T-helper 22 cell (primary cell): Measurements from ENCODE around the gene PDE6H.

Experiments used
- DNase-seq: peaks from one replicate; pipeline ENCODE4 v3.0.0-alpha.2; 2020; ENCODE audit warnings: low read depth

PDE6H gene

GRCh38 chr12:14972816-14973215 lies at the start of gene PDE6H:
Gene PDE6H (plus strand): TSS chr12:14973042. CDS start chr12:14978013, 4,971 bp downstream.
- DNase-seq: no peak

DNA sequence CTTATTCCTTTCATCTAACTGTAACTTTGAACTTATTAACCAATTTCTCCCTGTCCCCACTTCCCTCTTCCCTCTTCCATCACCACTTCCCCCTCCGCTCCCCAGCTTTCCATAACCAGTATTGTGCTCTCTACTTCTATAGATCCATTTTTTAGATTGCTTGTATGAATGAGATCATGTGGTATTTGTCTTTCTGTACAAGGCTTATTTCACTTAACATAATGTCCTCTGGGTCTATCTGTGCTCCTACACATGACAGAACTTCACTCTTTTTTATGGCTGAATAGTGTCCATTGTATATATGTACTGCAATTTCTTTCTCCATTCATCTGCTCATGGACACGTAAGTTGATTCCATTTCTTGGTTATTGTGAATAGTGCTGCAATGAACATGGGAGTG lies 48.9 kb upstream of the PDE6H start:
- no peak for DNase-seq

DNA sequence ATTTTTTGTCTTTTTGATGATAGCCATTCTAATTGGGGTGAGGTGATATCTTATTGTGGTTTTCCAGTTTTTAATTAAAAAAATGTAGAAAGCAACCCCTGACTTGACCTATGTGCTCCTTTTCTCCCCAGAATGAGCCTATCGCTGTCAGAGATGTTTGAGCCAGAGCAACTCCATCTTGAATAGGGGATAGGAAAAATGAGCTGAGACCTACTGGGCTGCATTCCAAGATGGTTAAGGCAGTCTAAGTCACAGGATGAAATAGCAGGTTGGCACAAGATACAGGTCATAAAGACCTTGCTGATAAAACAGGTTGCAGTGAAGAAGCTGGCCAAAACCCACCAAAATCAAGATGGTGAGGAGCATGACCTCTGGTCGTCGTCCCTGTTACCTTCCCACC lies 48.3 kb upstream of the PDE6H start:
- DNase-seq: no peak

DNA sequence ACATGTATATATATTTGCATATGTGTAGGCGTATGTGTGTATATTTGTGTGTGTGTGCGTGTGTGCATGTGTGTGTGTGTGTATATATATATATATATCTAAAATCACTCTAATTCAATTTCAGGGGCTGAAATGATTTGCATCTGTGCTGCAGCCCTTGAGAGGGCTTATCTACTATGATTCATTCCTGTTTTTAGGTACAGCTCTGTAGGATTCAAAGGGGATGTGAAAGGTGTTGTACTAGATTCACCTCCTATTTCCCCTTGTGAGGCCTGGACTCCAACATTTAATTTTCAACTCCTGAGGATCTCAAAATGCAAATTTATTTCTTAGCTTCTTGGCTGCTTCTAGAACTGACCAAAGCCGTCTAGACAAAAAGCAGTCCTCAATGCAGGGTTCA lies 45.6 kb upstream of the PDE6H start:
- no peak for DNase-seq

GRCh38 chr12:14928931-14929330 lies 43.9 kb upstream of the PDE6H start:
- DNase-seq: no peak

GRCh38 chr12:14930299-14930698 lies 42.5 kb upstream of the PDE6H start:
- no peak for DNase-seq

DNA sequence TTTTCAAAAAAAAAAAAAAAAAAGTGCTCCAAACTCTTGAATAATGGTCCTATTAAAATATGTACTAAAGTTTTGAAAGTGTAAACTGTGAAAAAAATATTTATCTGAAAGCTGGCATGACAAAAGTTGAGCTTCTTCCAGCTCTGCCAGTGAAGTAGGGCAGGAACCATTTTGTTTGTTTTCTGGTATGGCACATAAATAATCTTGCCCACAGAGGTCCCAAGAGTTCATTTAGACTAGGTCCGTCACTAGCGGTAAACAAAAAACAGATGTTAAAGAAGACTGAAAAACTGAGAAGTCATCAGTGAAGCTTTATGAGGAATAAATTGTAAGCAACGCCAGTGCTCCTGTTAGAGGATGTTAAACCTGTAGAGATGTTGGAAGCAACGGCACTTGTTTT lies 41.5 kb upstream of the PDE6H start:
- DNase-seq: no peak

DNA sequence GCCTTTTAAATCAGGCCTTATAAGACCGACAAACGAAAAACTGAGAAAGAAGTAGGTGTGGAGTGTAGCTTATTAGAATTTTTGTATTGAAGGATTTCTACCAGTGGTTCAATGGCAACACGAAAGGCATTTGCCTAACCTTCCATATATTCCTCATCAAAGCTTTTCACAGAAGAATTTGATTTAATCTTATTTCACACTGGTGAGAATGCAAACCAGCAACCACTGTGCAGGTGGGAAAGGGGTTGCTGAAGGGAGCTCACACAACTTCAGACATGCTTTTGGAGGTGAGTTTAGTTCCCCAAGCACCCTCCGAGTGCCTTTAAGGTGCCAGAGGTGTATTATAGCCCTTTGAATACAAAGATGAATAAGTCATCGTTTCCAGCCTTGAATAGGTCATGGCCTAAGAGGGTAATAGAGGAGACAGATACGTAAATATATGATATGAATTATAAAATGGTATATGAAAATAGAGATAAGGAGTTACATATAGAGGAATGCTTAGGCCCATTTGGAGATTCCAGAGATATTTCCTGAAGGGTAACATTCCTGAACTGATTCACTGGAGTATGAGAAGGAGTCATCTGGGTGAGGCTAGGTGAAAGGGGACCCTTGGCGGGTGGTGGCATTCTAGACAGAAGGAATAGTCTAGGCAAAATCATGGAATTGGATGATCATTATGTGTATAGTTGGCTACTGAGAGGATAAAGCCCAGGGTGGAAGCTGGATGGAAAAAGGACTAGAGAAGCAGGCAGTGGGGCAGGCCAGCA lies 40.9 kb upstream of the PDE6H start:
- DNase-seq: no peak

DNA sequence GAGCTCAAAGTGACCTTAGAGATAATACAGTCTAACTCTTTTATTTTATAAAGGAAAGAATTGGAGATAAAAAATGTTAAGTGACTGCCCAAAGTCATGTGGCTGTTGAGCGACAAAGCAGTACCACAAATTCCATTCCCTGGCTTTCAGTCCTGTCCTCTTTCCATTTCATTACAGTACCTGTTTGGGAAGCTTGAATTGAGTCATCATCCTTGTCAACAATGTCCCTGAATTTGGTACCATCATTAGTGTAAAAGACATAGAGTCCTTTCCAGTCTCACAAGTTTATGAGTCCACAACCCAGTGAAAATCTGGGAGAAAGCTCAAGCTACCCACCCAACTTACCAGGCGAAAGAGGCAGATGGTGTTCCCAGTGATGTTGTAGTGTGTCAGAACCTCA lies 38.3 kb upstream of the PDE6H start:
- DNase-seq: no peak

GRCh38 chr12:14935031-14935430 lies 37.8 kb upstream of the PDE6H start:
- DNase-seq: no peak

DNA sequence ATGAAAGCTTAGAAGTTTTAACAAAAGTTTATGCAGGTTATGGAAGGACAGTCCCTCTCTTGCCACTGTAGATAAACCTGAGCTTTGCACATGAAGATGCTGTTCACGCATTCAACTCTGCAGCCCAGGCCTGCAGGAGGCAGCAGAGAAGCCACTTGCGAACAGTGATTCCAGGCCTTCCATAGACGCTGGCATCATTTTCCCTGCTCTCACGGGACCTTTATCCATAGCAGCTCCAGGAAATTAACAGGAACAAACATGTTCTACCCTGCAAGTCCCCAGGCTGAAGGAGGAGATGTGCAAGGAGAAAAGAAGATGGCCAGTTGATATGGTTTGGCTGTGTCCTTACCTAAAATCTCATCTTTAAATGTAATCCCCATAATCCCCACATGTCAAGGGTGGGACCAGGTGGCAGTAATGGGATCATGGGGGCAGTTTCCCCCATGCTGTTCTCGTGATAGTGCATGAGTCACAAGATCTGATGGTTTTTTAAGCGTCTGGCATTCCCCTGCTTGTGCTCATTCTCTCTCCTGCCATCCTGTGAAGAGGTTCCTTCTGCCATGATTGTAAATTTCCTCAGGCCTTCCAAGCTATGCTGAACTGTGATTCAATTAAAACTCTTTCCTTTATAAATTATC lies 36.5 kb upstream of the PDE6H start:
- no peak for DNase-seq

- DNase-seq: no peak
Observed at GRCh38 chr12:14937014-14937413, 35.8 kb upstream of the PDE6H start.

DNA sequence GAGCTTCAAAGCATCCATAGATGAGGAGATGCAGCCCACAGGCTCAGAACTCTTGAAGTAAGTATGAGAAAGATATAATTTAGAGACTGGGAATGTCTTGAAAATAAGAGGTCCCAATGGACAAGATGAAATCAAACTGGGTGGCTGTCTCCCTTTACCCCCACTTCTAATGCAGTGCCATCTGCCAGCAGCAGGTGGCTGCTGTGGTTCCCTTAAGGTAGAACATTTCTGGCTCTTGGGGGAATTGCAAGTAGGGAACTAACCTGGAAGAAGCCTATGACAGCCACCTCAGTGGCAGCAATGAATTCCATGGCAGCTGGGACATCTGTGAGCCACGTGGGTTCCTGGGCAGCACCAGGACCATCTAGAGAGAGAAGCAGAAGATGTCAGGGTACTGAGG lies 35.2 kb upstream of the PDE6H start:
- no peak for DNase-seq

- no peak for DNase-seq
Observed at GRCh38 chr12:14938301-14938700, 34.5 kb upstream of the PDE6H start, which contains the start of gene ERP27. Gene ERP27 (minus strand): TSS chr12:14938537. CDS start chr12:14938508, 29 bp downstream.

DNA sequence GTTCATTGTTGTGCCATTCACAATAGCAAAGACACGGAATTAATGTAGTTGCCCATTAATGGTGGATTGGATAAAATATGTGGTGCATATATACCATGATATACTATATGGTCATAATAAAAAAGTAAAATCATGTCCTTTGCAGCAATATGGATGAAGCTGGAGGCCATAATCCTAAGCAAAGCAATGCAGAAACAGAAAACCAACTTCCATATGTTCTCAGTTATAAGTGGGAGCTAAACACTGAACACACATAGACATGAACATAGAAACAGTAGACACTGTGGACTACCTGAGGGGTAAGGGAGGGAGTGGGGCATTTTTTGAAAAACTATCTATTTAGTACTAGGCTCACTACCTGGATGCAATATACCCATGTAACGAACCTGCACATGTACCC lies 31.5 kb upstream of the PDE6H start:
- DNase-seq: no peak

DNA sequence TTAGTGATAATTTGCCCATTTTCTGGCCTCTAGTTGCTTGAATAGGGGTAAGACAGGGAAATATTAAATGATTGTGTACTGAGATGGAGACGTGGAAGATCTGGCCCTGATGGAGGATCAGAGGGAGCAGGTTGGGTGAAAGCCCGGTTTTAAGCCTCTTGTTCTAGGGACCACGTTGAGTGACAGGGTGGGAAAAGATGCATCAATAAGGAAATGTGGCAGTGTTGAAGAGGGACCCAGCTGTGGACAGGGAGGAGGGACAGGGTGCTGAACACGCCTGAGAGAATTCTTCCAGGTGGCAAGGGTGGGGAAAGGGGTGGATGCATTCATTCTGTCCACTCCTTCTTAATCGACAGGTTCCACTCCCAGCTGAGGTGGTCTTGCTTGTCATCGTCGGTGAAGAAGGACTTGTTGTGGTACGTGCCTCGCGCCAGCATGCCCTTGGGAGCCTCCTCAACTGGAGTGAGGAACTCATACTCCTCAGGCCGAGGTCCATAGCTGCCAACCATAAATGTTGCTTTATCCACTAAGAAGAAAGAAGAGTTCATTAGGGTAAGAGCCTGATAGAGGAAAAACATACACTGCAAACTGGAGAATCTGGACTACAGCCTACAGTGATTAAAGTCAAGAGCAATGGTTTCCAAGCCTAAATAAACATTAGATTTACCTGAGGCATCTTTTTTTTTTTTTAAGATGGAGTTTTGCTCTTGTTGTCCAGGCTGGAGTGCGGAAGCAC lies 30.5 kb upstream of the PDE6H start:
- DNase-seq: no peak

- no peak for DNase-seq
Observed at GRCh38 chr12:14946162-14946561, 26.7 kb upstream of the PDE6H start.

- DNase-seq: no peak
Observed at GRCh38 chr12:14946861-14947260, 26.0 kb upstream of the PDE6H start.

GRCh38 chr12:14948672-14949071 lies 24.2 kb upstream of the PDE6H start:
- peak; percentile 54 for DNase-seq

DNA sequence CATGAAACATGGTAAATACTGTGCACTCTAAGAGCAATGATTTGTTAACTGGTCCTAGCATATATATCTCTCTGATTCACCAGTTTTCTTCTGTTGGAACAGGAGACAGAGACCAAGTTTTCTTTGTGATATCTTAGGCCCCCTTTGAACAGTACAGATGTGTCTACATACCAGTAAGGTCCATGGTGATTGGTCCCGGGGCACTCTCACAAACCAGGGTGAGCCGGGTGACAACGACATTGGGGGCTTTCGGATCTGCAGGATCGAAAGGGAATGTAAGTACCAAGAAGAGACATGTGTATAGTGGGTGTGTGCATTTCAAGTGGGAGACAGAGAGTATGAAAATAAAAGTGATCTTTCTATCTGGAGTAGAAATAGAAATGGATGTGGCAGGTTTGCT lies 23.2 kb upstream of the PDE6H start:
- DNase-seq: no peak

- DNase-seq: no peak
Observed at GRCh38 chr12:14950421-14950820, 22.4 kb upstream of the PDE6H start.

- no peak for DNase-seq
Observed at GRCh38 chr12:14950982-14951746, 21.7 kb upstream of the PDE6H start.
